HG02571 (cell line): ENCODE data around the gene GPSM1.

Experiments used
- ATAC-seq: cut with Tn5 transposase; IDR thresholded peaks from one replicate; pipeline ENCODE4 v1.9.1; 2021; ENCODE audit warnings: mild to moderate bottlenecking, moderate library complexity; ENCODE audit not compliant: unreplicated experiment

Gene GPSM1

DNA sequence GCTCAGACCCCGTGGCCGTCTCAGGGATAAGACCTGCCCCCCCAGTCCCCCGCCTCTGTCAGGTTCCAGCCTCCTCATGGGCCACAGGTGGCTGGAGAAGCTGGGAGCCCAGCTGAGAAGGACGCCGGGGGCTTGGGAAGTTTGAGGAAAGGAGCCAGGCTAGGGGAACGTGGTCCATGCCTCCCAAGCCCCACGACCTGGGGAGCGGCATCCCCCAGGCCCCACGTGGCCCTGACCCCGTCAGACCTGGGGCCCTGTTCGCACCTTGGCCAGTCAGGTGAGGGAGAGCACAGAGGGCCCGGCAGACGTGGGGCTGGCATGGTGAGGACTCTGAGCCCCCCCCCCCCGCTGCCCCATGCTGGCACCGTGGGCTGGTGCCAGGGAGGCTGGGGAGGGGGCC, 3.7 kb downstream of the GPSM1 start:
- ATAC-seq = no peak

DNA sequence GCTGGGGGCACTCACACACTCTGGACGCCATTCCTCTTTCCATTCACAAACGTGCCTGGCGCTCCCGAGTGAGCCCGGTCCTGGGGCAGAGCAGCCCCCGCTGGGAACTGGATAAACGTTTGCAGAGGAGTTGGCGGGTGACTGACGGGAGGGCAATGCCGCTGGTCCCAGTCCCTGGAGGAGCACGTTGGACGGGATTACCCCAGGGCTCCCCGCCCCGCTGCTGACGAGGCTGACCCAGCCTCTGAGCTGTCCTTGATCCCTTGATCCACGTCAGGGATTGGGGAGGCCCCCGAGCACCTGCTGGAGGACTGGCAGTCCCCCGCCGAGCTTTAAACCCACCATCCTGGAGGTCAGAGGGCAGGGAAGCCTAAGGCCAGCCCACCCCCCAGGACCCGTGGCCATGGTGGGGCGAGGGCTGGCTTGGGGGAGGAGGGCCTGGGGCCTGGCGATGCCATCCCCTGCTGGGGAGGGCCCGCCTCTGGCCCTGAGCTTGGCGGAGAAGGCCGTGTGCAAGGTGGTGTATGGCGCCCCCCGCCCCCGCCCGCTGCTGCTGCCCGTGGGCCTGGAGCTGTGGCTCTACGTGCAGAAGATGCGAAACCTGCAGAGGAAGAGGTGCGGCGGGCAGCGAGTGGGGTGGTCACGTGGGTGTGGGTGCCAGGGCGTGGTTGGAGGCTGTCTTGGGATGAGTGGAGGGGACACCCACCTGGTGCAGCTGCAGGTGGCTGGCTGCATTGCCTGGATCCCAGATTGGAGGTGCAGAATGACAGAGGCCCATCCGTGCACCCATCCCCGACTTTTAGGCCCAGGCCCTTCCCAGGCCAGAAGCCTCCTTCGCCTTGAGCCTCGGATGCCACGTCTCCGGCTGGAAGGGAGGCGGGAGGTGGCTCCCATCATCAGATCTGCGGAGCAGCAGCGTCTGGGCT, 4.5 kb downstream of the GPSM1 start:
- ATAC-seq = no peak

DNA sequence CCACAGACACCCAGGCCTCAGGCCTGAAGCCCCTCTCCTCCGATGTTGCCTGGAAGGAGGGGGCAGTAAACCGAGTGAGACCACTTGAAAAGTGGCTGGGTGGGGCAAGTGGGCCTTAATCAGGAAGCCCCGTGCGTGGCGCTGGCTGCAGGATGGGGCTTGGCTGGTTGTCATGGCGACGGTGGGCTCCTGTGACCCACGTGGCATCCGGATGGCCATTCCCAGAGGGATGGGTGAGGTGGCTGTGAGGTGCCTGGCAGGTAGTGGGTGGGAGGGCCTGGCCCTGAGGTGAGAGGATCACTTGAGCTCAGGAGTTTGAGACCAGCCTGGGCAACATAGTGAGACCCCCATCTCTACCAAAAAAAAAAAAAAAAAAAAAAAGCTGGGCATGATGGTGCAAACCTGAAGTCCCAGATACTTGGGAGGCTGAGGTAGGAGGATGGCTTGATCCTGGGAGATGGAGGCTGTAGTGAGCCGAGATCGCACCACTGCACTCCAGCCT, 5.2 kb downstream of the GPSM1 start:
- no peak for ATAC-seq

DNA sequence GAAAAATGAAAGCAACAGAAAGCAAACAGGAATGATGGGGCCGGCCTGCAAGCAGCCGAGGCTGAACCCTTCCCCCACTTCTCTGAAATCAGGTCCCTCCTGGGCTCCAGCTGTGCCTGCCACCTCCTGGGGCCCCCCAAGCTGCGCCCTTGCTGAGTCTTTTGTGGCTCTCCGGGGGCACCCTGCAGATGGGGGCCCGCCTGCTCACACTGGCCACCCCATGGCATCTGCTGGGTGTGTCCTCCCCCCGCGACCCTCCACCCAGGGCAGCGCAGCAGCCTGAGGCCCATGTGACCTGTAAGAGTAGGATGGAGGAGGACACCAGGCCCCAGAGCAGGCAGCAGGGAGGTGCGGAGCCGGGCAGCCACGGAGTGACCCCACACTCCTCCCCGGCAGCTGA, 5.7 kb downstream of the GPSM1 start:
- ATAC-seq = no peak

DNA sequence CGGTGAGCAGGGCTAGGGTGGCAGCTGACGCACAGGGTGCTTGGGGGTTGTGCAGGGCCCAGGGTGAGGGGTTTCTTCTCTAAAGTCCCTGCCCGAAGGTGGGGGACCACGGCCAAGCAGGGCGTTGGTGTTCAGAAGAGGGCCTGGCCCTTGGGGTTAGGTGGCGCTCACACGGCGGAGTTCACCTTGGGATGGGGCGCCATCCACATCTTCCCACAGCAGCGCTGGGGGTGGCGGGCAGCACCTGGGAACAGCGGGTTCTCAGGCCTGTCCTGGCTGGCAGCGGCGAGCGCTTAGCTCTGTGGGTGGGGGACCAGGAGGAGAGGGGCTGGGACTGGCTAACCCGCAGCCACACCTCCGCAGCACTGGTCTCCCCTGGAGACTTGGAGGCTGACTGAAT, 6.1 kb downstream of the GPSM1 start:
- ATAC-seq = no peak

DNA sequence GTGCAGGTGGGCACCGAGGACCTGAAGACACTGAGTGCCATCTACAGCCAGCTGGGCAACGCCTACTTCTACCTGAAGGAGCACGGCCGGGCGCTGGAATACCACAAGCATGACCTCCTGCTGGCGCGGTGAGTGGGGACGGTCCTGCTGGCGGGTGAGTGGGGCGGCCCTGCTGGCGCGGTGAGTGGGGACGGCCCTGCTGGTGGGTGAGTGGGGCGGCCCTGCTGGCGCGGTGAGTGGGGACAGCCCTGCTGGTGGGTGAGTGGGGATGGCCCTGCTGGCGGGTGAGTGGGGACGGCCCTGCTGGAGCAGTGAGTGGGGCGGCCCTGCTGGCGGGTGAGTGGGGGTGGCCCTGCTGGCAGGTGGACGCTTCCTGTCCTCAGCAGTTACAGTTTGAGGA, 7.2 kb downstream of the GPSM1 start:
- ATAC-seq = no peak

DNA sequence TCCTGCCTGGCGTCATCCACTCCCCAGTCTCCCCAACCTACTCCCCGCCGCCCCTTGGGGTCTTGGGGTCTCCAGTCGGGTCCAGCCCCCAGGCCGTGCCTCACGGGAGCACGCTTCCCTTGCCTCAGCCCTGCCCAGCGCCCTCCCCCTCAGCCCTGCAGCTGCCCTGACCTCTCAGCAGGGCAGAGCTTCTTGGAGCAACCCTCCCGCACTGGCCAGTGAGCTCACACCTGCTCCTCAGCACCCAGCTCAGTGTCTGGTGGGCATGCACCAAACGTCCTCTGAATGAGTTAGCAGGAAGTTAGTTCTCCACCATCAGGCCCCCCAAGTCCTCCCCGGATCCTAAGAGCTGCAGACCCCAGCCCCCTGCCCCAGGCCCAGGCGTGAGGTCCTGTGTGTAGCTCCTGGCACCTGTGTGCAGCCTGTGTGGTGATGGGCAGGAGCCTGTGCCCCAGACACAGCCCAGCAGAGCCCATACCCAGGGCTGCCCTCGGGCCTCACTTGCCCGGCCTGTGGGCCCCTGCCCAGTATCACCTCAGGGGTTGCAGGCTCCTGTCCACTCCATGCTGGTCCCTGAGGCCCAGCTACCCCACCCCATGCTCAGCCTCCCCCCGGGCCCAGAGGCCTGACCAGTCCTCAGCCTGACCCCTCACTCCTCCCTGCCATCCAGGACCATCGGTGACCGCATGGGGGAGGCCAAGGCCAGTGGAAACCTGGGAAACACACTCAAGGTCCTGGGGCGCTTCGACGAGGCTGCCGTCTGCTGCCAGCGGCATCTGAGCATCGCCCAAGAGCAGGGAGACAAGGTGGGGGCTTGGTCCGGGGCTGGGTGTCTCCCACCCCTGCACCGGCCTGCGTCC, 8.2 kb downstream of the GPSM1 start:
- ATAC-seq = no peak

GRCh38 chr9:136336156-136336870, 9.0 kb downstream of the GPSM1 start:
- no peak for ATAC-seq

- ATAC-seq = no peak
These were observed 9.5 kb downstream of the GPSM1 start for GRCh38 chr9:136336881-136337280.

DNA sequence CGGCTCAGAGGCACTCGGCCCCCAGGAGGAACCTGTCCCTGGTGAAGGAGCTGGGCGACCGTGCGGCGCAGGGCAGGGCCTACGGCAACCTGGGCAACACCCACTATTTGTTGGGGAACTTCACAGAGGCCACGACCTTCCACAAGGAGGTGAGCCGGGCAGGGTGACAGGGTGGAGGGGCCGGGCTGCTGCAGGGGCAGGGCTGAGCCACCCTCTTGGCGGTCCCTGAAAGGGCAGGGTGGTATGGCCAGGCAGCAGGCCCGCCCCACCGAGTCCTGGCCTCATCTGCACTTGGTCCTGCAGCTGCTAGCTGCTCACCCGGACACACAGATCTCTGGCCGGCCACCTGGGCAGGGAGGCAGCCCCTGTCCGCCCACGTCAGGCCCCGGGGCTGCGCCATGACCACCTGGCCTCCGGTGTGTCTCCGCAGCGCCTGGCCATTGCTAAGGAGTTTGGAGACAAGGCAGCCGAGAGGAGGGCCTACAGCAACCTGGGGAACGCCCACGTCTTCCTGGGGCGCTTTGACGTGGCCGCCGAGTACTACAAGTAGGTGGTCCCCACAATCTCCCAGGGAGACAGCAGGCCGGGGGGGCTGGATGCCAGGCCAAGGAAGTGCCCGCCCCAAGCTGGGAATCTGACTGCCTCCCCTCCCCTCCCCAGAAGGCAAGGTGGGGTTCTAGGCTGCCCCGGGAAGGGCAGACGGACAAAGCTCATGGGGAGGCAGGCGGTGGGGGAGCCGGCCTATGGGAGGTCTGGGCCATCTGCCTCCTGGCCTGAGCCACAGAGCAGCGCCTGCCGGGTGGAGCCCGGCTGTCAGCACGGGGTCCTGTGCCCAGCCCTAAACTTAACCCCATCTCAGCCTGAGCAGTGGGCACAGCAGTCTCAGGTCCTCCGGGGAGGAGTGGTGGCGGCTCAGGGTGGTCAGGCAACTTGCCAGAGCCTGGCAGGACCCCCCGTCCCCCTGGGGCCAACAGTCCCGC, 10.4 kb downstream of the GPSM1 start:
- ATAC-seq = no peak

GRCh38 chr9:136338511-136338910, 11.2 kb downstream of the GPSM1 start:
- no peak for ATAC-seq

GRCh38 chr9:136339173-136339957, 12.0 kb downstream of the GPSM1 start:
- ATAC-seq = no peak

- ATAC-seq = no peak
These were observed 12.6 kb downstream of the GPSM1 start for GRCh38 chr9:136339958-136340310.

DNA sequence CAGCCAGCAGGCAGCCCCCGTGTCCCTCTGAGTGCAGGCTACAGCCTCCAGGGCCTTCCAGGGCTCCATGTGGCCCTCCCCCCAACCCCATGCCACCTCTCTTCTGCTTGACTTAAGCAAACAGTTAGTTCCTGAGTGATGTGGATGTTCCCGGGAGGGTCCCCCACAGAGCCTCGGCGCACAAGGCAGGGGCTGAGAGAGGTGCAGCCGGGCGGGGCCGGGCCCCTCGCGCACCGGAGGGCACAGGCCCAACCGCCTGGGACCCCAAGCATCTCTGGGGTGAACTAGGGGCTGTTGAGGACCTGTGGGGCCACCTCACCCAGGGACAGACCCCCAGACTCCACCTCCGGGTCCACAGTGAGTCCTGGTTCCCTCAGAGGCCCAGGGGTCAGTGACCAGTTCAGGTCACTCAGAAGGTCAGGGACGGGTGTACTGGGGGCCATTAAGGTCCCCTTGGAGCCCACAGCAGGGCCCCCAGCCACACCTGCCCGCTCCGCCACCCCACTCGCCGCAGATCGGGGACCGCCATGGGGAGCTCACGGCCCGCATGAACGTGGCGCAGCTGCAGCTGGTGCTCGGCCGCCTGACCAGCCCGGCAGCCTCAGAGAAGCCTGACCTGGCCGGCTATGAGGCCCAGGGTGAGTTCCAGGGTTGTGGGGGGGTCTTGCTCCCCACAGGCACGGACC, 13.2 kb downstream of the GPSM1 start:
- ATAC-seq = no peak

DNA sequence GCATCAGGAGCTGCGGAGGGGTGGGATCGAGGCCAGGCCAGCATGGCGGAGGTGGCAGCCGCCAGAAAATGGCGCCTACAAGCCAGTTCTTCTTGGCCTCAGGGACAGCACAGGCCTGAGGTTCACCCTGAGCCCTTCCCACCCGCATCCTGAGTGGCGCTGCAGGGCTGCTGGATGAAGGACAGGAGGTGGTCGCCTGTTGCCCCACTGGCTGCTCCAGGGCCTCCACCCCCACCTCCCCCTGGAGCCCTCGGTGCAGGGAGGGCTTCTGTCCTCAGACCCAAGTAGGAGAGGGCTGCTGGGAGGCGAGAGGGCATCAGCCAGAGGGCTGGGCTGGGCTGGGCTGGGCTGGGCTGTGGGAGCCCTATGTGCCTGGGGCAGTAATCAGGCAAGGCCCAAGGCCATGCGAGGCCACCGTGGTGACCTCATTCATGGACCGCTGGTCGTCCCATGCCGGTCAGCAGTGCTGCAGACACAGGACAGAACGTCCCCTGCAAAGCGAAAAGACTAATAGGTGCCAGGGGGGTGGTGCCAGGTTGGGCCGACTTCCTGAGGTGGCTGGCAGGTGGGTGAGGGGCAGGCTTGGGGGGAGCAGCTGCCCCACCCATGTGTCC, 13.8 kb downstream of the GPSM1 start:
- ATAC-seq = no peak

DNA sequence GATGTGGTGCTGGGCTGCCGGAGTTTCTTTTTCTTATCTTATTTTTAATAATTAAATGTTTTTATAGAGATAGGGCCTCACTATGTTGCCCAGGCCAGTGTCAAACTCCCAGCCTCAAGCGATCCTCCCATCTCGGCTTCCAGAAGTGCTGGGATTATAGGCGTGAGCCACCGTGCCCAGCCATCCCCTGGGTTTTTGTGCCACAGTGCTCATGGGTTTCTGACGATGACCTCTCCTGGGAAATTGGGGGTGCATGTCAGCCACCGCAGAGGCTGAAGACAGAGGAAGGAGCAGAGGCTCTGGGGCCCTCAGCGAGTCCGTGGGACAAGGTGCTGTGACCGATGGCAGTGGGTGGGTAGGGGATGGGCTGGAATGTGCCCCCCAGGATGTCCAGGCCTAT, 14.4 kb downstream of the GPSM1 start:
- no peak for ATAC-seq

- ATAC-seq = no peak
These were observed 15.1 kb downstream of the GPSM1 start for GRCh38 chr9:136342181-136343120.
